Panc1 (cell line): ENCODE data around the gene TLDC2.

Experiments
- POLR2AphosphoS5 ChIP-seq: IDR thresholded peaks from 2 replicates; pipeline ENCODE4 v1.6.1; 2012; ENCODE audit warnings: mild to moderate bottlenecking, low read depth, low read length, moderate library complexity
- TF ChIP-seq, protein P1 (sequence below): fragments of 450-650 bp; IDR thresholded peaks from 2 replicates; pipeline ENCODE4 v1.5.1; 2017; ENCODE audit warnings: mild to moderate bottlenecking
- TF ChIP-seq, protein P2 (sequence below), 2 experiments: IDR thresholded peaks; 2 replicates each; pipeline ENCODE4 v1.6.1; 2011 to 2012; ENCODE audit warnings: low read depth in 2 of 2, control low read depth in 1 of 2, low read length in 1 of 2, mild to moderate bottlenecking in 1 of 2, moderate library complexity in 1 of 2; ENCODE audit not compliant: insufficient read depth in 1 of 2

DNA sequence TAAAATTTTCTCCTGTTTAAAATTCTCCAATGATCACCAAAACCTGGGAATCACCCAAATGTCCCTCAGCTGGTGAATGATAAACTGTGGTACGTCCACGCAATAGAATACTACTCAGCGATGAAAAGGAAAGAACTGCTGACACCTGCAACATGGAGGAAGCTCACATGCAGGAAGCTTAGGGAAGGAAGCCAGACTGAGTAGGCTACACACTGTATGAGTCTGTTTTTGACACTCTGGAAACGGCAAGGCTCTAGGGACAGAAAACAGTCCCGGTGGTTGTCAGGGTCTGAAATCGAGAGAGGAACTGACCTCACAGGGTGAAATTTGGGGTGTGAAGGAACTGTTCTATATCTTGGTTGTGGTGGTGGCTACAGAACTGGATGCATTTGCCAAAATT is 25.2 kb upstream of the TLDC2 start:
- TF ChIP-seq, protein P1, sequence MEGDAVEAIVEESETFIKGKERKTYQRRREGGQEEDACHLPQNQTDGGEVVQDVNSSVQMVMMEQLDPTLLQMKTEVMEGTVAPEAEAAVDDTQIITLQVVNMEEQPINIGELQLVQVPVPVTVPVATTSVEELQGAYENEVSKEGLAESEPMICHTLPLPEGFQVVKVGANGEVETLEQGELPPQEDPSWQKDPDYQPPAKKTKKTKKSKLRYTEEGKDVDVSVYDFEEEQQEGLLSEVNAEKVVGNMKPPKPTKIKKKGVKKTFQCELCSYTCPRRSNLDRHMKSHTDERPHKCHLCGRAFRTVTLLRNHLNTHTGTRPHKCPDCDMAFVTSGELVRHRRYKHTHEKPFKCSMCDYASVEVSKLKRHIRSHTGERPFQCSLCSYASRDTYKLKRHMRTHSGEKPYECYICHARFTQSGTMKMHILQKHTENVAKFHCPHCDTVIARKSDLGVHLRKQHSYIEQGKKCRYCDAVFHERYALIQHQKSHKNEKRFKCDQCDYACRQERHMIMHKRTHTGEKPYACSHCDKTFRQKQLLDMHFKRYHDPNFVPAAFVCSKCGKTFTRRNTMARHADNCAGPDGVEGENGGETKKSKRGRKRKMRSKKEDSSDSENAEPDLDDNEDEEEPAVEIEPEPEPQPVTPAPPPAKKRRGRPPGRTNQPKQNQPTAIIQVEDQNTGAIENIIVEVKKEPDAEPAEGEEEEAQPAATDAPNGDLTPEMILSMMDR, result no peak
- TF ChIP-seq POLR2AphosphoS5, result no peak
- TF ChIP-seq, protein P2, sequence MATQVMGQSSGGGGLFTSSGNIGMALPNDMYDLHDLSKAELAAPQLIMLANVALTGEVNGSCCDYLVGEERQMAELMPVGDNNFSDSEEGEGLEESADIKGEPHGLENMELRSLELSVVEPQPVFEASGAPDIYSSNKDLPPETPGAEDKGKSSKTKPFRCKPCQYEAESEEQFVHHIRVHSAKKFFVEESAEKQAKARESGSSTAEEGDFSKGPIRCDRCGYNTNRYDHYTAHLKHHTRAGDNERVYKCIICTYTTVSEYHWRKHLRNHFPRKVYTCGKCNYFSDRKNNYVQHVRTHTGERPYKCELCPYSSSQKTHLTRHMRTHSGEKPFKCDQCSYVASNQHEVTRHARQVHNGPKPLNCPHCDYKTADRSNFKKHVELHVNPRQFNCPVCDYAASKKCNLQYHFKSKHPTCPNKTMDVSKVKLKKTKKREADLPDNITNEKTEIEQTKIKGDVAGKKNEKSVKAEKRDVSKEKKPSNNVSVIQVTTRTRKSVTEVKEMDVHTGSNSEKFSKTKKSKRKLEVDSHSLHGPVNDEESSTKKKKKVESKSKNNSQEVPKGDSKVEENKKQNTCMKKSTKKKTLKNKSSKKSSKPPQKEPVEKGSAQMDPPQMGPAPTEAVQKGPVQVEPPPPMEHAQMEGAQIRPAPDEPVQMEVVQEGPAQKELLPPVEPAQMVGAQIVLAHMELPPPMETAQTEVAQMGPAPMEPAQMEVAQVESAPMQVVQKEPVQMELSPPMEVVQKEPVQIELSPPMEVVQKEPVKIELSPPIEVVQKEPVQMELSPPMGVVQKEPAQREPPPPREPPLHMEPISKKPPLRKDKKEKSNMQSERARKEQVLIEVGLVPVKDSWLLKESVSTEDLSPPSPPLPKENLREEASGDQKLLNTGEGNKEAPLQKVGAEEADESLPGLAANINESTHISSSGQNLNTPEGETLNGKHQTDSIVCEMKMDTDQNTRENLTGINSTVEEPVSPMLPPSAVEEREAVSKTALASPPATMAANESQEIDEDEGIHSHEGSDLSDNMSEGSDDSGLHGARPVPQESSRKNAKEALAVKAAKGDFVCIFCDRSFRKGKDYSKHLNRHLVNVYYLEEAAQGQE (IDR thresholded peaks at IDR 0.05; ENCODE audit: insufficient read depth in 1 of 2, low read depth in 2 of 2, low read length in 1 of 2), result no peak
